HL-60/S4 treated with retinoic acid at 250 ng/mL for 4 days and 3 days (cell line): Measurements from ENCODE around the gene PAM16.
"Not testable (repeated sequence)": the region's sequence is repeated elsewhere in the genome, so short reads cannot be mapped to it uniquely, and the experiment has no call there.

Source experiments
- in situ Hi-C: fragments of 300-500 bp; cut with MboI; formaldehyde crosslinking; loops from 2 replicates; pipeline ENCODE4 v1.7.0; 2022; ENCODE audit warnings: low sequenced_read_pairs

PAM16 gene

GRCh38 chr16:4353675-4354074, 2.6 kb upstream of the PAM16 start:
- in situ Hi-C loops: no loop called here

GRCh38 chr16:4352843-4353242, 1.7 kb upstream of the PAM16 start:
- in situ Hi-C loops: no loop called here

- in situ Hi-C loops: no loop called here
These were observed 759 bp upstream of the PAM16 start for GRCh38 chr16:4351880-4352279.

- in situ Hi-C loops: no loop called here
These were observed 745 bp downstream of the PAM16 start for GRCh38 chr16:4350365-4350786.

- in situ Hi-C loops: no loop called here
These were observed 1.8 kb downstream of the PAM16 start for GRCh38 chr16:4349332-4349731.

GRCh38 chr16:4347765-4348509, 3.2 kb downstream of the PAM16 start:
- in situ Hi-C loops: no loop called here

GRCh38 chr16:4347010-4347409, 4.1 kb downstream of the PAM16 start:
- in situ Hi-C loops: no loop called here

- in situ Hi-C loops: no loop called here
These were observed 5.0 kb downstream of the PAM16 start for GRCh38 chr16:4345836-4346781.

- in situ Hi-C loops: no loop called here
These were observed 5.9 kb downstream of the PAM16 start for GRCh38 chr16:4344983-4345835.

GRCh38 chr16:4344300-4344982, 6.7 kb downstream of the PAM16 start:
- in situ Hi-C loops: not testable (repeated sequence)

GRCh38 chr16:4342866-4343744, 8.0 kb downstream of the PAM16 start:
- in situ Hi-C loops: no loop called here

- in situ Hi-C loops: no loop called here
These were observed 9.9 kb downstream of the PAM16 start for GRCh38 chr16:4341250-4341649.

GRCh38 chr16:4340443-4340842, 10.7 kb downstream of the PAM16 start:
- in situ Hi-C loops: no loop called here

GRCh38 chr16:4339909-4340308, 11.2 kb downstream of the PAM16 start:
- in situ Hi-C loops: no loop called here

GRCh38 chr16:4339455-4339854, 11.7 kb downstream of the PAM16 start:
- in situ Hi-C loops: no loop called here

GRCh38 chr16:4338712-4339299, 12.3 kb downstream of the PAM16 start:
- in situ Hi-C loops: no loop called here

- in situ Hi-C loops: no loop called here
These were observed 13.0 kb downstream of the PAM16 start for GRCh38 chr16:4338125-4338582.

GRCh38 chr16:4337540-4338088, 13.5 kb downstream of the PAM16 start:
- in situ Hi-C loops: no loop called here
